Effector CD8-positive, alpha-beta T cell (primary cell): Measurements from ENCODE around the gene MTMR11.
"Not testable (repeated sequence)": the region's sequence is repeated elsewhere in the genome, so short reads cannot be mapped to it uniquely, and the experiment has no call there.

Source experiments
- DNase-seq: peaks from one replicate; lab custom pipeline; 2025; lab: John Stamatoyannopoulos, UW

MTMR11 gene

GRCh38 chr1:149896575-149896974, 40.1 kb downstream of the MTMR11 start:
- DNase-seq, result no peak

DNA sequence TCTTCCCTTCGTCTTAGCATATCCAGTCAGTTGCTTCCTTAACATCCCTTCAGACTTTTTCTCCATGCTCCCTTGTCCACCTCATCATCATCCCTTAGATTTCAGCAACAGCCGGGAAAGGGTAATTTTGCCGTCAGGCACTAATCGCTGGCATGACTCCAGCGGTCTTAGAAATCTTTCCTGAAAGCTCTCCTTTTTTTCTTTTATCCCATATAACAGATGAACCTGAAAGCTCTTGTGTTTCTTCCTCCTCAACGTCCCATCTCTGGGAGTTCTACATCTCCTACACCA, 47.7 kb downstream of the MTMR11 start:
- no peak for DNase-seq

GRCh38 chr1:149888247-149888998, 48.3 kb downstream of the MTMR11 start:
- DNase-seq, result peak; percentile 62

GRCh38 chr1:149887456-149888246, 49.0 kb downstream of the MTMR11 start:
- DNase-seq, result peak; percentile 65

- not testable (repeated sequence) for DNase-seq
These were observed 49.6 kb downstream of the MTMR11 start for GRCh38 chr1:149887196-149887455.

DNA sequence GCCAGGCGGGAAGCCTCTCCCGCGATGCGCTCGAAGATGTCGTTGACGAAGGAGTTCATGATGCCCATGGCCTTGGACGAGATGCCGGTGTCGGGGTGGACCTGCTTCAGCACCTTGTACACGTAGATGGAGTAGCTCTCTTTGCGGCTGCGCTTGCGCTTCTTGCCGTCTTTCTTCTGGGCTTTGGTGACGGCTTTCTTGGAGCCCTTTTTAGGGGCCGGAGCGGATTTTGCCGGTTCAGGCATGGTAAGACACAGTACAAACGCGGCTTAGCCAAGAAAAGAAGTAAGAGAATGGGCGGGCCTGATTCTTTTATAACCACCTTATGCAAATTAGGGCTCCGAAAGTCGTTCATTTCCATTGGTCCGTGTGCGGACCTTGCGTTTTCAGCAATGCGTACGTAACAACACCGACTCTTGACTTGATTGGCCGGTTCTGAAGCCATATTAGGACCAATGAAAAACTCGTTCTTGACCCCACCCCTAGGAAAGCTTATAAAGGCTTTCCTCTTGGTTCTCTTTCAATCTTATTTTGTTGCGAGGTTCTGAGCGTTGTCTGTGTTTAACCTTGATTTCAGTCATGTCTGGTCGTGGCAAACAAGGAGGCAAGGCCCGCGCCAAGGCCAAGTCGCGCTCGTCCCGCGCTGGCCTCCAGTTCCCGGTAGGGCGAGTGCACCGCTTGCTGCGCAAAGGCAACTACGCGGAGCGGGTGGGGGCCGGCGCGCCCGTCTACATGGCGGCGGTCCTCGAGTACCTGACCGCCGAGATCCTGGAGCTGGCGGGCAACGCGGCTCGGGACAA, 50.1 kb downstream of the MTMR11 start:
- DNase-seq, result peak; percentile 79

GRCh38 chr1:149886121-149886395, 50.6 kb downstream of the MTMR11 start:
- DNase-seq, result not testable (repeated sequence)

GRCh38 chr1:149885339-149886120, 51.1 kb downstream of the MTMR11 start:
- DNase-seq, result peak; percentile 51

- DNase-seq, result no peak
These were observed 52.0 kb downstream of the MTMR11 start for GRCh38 chr1:149884433-149885338.

DNA sequence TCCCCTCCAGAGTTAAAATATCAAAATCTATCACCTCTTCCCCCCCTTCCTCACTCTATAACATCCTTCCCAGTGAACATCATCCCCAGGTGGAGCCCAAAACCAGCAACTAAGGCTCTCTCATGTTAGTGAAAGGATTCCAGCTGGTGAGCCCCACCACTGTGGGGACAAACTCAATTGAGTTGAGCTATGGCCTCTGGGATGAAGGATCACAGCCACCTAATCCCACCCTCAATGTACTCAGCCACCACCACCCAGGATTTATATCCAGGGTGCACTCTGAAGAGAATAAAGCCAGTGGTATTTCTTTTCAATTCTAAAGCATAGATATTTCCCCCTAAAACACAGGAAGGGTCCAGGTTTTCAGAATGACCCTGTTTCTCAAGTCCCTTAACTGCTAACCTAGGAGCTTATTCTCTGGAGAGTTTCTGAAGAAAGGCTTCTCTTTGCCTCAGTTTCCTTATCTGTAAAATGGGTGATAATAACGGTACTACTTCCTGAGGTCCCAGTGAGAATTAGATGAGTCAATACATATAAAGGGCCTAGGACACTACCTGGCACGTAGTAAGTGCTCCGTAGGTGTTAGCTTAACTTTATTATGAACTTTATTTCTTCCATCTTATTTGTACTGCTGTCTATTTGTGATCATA, 53.0 kb downstream of the MTMR11 start:
- no peak for DNase-seq

- DNase-seq, result no peak
These were observed 54.8 kb downstream of the MTMR11 start for GRCh38 chr1:149881876-149882275.

GRCh38 chr1:149879556-149879955, 57.1 kb downstream of the MTMR11 start:
- DNase-seq, result no peak
